GM12875 (cell line): Measurements from ENCODE around the gene TFAP2B.
A peak's percentile ranks its signal among the peaks of the same experiment; 100 is the strongest.

ENCODE experiments used
- H3K4me3 ChIP-seq: one replicate; pipeline ENCODE4 v1.5.1; 2011; ENCODE audit warnings: low read depth, low read length, control low read depth
- TF ChIP-seq, protein P1 (sequence below): IDR thresholded peaks from 2 replicates; pipeline ENCODE4 v1.5.1; 2011; ENCODE audit warnings: low read depth, mild to moderate bottlenecking, control low read depth, inconsistent platforms, low read length, moderate library complexity, borderline replicate concordance; ENCODE audit not compliant: insufficient read depth

TFAP2B gene

DNA sequence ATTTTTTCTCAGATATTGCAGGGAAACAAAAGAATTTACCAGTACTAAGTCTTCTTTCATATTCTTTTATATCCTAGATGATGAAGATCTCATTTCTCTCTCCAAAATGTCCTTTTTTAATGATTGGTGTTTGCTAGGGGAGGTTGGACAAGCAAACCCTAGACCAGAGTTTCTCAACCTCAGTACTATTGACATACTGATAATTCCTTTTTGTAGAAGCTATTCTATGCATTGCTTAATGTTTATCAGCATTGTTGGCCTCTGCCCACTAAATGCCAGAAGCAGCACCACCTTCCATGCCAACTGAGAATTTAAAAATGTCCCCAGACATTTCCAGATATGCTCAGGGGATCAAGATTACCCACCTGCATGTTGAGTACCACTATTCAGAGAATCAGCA is 14.4 kb upstream of the TFAP2B start:
- TF ChIP-seq, protein P1, sequence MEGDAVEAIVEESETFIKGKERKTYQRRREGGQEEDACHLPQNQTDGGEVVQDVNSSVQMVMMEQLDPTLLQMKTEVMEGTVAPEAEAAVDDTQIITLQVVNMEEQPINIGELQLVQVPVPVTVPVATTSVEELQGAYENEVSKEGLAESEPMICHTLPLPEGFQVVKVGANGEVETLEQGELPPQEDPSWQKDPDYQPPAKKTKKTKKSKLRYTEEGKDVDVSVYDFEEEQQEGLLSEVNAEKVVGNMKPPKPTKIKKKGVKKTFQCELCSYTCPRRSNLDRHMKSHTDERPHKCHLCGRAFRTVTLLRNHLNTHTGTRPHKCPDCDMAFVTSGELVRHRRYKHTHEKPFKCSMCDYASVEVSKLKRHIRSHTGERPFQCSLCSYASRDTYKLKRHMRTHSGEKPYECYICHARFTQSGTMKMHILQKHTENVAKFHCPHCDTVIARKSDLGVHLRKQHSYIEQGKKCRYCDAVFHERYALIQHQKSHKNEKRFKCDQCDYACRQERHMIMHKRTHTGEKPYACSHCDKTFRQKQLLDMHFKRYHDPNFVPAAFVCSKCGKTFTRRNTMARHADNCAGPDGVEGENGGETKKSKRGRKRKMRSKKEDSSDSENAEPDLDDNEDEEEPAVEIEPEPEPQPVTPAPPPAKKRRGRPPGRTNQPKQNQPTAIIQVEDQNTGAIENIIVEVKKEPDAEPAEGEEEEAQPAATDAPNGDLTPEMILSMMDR = no peak
- no peak overlapping the region for H3K4me3 ChIP-seq

GRCh38 chr6:50807035-50807434 is 11.6 kb upstream of the TFAP2B start:
- TF ChIP-seq, protein P1 = no peak
- H3K4me3 ChIP-seq = no peak overlapping the region

- peak overlapping the region; percentile 29 for H3K4me3 ChIP-seq
- TF ChIP-seq, protein P1 = peak; percentile 25; the same call in 1 of the 2 replicates
Observed at GRCh38 chr6:50815436-50816114, 3.1 kb upstream of the TFAP2B start.

DNA sequence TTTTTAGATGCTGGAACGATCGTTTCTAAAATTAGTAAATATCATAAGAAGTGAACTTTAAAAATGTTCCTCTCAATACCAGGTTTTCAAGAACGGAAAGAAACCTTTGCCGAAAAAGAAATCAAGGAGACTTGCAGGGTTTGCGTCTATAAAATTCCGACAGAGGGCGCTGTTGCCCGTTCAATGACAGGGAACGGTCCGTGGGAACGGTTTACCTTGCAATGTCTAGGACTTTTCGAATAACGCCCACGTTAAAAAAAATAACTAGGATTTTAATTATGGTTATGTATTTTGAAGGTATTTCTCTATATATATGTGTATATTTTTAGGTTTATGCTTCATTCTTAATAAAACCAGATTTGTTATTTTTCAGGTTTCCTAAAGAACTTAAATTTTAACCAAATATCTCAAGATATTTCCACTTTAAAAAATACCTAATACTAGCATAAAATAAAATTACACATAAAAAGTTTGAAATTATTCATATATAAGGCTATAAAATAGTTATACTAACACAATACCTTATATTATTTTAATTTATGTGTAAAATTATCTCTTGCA is 2.5 kb upstream of the TFAP2B start:
- peak overlapping the region; percentile 29 for H3K4me3 ChIP-seq
- TF ChIP-seq, protein P1 = peak; percentile 56; the same call in 1 of the 2 replicates

DNA sequence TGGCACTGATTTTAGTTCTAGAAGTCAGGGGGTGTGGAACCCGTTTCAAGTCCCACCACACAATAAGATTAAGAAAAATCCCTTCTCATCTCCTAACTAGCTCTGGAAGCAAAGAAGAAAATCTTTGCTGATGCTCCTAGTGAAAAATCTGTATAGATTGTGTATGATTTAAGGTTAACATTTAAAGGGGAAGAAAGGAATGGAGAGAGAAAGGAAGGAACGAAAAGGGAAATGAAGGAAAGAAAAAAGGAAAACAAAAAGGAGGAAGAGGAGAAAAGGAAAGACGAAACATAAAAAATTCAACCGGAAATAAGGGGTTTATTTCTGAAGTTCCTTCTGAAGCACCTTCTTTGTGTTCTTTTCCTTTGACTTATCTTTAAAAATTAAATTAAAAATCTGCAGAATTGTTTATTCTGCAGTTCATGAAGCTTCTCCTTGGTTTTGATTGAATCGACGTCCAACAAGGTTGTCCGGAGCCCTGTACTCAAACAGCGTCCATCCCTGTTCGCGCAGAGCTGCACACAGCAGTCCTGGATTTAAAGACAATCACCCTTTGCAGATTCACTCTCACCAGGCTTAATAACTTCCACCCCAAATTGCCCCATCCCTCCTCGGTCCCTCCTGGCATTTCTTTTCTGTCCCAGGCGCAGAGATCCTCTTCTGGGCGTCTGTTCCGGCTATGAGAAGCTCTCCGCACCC is 1.6 kb upstream of the TFAP2B start:
- TF ChIP-seq, protein P1 = no peak
- no peak overlapping the region for H3K4me3 ChIP-seq

- H3K4me3 ChIP-seq = no peak overlapping the region
- TF ChIP-seq, protein P1 = no peak
Observed at GRCh38 chr6:50817646-50817950, 1.1 kb upstream of the TFAP2B start.

DNA sequence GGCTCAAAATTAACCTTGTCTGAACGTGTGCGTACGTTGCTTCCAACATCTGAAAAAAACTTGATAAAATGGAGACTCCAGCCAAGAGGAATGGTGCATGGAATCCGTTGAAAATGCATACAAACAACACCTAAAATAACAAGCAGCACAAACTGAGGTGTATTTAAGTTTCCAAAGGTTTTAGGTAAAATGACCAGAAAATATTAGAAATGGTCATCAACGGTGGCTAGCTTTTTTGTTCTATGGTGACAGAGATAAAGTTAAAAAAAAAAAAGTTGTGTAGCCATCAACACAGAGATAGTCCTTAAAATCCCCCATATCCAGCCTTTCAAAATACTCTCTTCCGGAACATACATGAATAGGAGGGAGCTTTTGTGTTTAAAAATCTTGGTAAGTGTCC is 651 bp upstream of the TFAP2B start:
- TF ChIP-seq, protein P1 = no peak

More for the DNA sequence above, 651 bp upstream of the TFAP2B start:
- H3K4me3 ChIP-seq = no peak overlapping the region
